GM19351 (cell line): Measurements from ENCODE around the gene SLC8A3.

Experiments used
- ATAC-seq: cut with Tn5 transposase; IDR thresholded peaks from one replicate; pipeline ENCODE4 v1.9.1; 2021; ENCODE audit warnings: mild to moderate bottlenecking, moderate library complexity; ENCODE audit not compliant: unreplicated experiment

The SLC8A3 gene

GRCh38 chr14:70032016-70032415 is 156.7 kb downstream of the SLC8A3 start:
- ATAC-seq: no peak

DNA sequence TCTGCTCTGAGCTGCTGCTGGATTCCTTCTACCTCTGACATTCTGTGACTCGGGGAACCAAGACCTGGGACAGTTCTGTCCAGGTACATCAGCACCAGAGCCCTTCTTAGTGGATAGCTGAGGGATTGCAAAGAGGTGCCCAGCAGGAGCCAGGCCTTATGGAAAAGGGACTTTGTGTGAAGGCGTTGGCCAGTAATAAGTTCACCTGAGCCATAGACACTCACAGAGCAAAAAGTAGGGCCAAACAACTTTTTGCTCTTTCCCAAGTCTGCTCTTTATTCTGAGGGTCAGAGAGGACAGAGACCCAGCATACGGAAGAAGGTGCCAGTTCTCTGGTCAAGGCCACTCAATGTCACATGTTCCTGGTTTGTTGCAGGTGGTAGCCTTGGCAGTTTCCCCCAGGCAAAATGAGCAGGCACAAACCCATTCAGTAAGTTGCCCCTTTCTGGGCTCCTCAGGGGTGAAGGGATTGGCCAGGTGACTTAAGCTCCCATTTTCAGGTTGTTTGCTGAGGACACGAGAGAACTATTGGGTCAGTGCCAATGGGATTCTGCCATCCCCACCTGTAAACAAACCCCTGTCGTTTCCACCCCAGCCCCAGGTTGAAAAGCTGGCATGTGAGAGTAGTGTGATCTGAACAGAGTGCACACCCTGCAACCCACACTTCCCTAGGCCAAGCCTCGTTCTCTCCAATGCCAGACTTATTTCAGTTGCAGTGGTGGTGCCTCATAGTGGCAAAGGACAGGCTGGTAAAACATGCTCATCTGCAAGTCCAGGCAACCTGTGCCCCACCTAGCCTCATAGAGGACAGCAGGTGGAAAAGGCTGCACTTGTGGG is 159.2 kb downstream of the SLC8A3 start:
- no peak for ATAC-seq

DNA sequence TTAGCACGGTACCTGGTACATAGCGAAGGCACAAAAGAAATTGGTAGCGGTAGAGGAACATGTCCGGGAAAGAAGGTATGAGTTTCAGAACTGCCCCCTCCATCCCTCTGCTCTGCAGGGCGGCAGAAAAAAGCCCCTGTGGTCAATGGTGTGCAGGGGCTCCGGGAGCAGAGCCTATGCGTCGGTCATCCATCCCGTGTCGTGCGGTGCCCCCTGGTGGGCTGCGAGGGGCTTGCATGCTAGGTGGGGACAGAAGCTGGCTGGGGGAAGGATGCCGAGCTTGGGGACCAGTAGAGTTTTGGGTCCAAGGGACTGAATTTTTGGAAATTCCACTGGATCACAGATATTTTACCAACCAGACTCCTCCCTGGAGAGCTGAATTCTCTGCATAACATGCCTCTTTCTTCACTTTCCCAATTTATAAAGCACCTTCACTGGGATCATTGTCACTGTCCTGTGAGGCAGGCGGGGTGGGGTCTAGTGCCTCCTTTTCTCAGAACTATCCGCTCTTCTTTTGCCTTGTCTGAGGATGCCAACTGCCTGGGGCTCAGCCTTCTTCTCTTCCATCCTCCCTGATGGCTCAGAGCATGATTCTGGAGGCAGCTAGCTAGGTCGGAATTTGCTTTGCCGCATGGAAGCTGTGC is 160.8 kb downstream of the SLC8A3 start:
- no peak for ATAC-seq

DNA sequence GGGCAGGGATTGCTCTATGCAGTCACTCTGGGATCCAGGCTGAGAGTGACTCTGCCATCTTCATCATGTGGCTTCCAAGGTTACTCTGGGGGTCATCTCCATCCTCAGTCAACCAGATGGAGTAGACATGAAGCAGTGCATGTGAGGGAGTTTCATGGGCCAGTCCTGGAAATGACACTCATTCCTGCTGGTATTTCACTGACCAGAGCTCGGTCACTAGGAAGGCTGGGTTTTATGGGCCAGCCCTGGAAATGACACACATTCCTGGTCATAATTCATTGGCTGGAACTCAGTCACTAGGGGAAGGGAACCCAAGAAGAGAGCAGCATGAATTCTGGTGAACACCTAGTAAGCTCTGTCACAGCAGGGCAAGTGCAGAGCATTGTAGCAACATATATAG is 164.9 kb downstream of the SLC8A3 start:
- no peak for ATAC-seq

- ATAC-seq: no peak
Observed at GRCh38 chr14:70022771-70023445, 165.8 kb downstream of the SLC8A3 start.

DNA sequence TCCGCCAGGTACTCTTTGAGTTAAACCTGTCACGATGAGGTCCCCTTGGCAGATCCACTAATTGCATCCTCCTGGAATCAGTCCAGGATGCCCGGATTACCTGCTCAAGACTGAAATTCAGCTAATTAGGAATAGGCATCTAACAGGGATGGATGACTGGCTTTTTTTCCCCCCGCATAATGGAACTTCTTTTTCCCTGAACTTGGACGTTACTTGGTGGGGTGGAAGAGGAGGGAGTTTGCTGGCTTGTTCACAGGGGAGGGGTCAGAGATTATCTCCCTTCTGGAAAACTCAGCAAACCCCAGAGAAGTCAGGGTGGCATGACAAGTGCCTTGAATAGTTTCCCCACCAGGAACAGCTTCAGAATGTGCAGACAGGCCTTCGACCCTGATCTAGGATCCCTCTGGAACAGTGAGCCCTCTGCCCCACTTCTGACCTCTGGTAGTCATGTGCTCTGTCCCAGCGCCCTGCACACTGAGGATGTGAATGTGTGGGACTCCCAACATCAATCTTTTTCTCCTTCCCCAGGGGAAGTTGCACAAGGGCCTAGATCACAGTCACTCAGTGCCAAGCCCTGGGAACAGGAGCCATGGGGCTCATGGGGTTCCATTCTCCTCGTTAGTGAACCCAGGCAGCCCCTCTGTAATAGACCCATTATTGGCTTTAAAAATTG is 167.1 kb downstream of the SLC8A3 start:
- ATAC-seq: no peak

- no peak for ATAC-seq
Observed at GRCh38 chr14:70020352-70021170, 168.2 kb downstream of the SLC8A3 start.

- ATAC-seq: no peak
Observed at GRCh38 chr14:70019695-70020094, 169.1 kb downstream of the SLC8A3 start.

DNA sequence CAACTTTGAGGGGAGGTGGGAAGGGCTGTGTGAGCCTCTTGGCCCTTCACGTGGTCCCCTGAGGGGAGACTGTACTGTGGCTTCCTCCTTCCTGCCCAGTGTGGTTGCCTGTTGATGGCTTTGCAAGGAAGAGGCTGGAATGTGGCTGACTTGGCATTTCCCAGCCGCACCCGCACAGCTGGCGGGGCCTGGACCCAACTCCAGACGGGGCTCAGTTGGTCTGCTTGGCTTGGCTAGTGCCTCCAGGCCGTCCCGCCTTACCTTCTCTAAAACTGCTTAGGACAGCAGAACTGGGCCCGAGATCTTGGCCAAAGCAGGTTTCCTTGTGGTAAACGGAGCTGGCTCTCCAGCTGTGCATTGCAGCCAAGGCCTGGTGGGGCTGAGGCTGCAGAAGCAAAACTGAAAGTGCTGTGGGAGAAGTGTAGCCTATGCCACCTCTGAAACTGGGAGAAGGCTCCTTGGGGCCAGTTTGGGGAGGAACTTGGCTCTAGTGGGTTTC is 170.0 kb downstream of the SLC8A3 start:
- ATAC-seq: peak; percentile 53

- ATAC-seq: no peak
Observed at GRCh38 chr14:70018230-70018629, 170.5 kb downstream of the SLC8A3 start.

DNA sequence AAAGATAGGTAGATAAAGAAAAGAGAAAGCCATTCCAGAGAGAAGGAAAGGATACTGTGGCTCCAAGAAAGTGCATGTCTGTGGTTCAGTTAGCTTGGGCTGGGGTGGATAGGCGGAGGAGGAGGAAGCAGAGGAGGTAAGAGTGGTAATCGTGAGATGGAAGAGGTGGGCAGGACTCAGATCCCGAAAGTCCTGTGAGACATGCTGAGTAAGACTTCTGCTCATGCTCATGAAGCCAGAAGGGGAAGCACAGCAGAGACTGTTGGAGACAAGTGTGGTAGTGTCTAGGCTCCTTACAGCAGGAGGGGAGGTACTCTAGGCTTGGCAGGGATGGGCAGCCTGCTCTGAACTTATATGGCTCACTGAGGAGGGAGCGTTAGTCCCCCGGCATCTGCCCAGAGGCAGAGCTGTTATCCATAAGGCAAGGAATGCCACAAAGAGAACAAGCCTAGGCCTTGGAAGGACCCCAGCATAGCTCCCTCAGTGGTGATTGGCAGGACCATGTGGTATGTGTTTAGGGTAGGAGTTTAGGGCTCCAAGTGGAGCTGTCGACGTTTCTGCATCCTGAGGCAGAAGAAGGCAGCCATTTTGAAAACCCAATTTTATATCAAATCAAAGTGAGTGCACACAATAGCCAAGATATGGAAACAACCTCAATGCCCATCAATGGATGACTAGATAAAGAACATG is 174.2 kb downstream of the SLC8A3 start:
- ATAC-seq: no peak

- no peak for ATAC-seq
Observed at GRCh38 chr14:70013271-70013873, 175.4 kb downstream of the SLC8A3 start.

DNA sequence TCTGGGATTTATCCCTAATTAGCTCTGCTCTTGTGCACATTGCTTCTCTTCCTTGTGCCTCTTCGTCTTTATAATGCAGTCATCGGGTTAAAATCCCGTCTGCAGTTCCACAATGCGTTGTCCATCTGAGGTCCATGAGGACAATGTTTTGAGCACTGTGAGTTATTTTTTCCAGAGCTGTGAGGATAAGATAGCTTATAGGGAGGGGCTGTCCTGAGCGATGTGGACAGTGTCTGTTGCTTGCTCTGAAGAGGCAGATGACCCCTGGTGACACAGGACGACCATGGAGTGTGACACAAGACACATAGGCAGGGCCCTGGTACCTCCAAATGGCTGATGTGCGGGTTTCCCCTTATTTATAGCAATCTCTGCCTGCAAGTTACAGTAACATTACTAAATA is 177.0 kb downstream of the SLC8A3 start:
- no peak for ATAC-seq

DNA sequence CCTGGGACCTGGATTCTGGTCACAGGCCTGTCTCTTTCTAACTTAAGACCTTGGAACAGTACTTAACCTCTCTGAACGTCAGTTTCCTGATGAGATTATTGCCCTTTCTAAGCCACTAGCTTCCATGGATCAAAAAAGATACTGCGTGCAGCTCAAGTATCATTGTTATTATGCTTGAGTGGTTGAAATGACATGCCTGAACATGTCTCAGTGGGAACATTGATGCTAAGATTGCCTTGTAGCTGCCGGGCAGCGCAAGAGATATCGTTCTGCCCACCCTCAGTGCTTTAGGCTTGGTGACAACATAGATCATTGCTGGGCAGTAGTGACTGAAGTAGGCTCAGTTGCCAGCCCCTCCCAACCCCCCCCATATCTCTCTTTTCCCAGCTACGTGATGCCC is 177.7 kb downstream of the SLC8A3 start:
- ATAC-seq: no peak

DNA sequence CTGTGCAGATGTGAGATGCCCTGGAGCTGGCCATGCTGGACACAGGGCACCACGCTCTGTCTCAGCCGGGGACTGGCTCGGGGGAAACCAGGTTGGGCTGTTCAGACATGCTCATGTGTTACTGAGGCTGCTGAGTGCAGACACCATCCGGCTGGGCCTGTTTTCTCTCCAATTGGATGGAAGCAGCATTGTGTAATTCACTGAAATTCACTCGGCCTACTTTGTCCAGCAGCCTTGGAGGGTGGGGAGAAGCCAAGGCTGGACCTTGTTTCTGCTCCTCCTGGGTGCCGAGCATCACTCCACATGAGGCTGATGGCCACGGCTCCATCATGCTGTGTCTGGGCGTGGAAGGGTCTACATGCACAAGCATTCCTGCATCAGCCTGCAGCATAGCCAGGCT is 178.8 kb downstream of the SLC8A3 start:
- ATAC-seq: no peak

- no peak for ATAC-seq
Observed at GRCh38 chr14:70008284-70009262, 180.2 kb downstream of the SLC8A3 start.

DNA sequence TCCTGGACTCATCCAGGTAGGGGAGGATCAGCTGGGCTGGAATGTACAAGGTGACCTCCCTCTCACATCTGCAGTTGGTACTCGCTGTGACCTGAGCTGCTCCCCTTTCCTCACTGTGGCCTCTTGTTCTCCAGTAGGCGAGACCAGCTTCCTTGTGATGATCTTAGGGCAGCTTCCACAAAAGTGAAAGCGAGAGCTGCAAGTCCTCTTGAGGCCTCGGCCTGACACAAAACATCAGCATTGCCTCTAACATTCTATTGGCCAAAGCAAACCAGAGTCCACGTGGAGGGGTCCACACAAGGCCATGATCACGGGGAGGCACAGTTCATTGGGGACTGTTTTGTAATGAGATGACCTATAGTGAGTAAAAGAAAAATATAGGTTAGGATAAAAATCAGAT is 182.1 kb downstream of the SLC8A3 start:
- no peak for ATAC-seq

GRCh38 chr14:70005281-70005805 is 183.4 kb downstream of the SLC8A3 start:
- no peak for ATAC-seq
